NT2/D1 (cell line): Measurements from ENCODE around the gene DNAJC27.

Experiments used
- DNase-seq: peaks from one replicate; pipeline ENCODE4 v3.0.0-alpha.2; 2011; ENCODE audit warnings: low read depth, low spot score
- H3K27me3 ChIP-seq: 2 replicates; pipeline ENCODE4 v1.6.0; 2011; ENCODE audit warnings: mild to moderate bottlenecking; ENCODE audit not compliant: insufficient read length, insufficient read depth
- H3K36me3 ChIP-seq: 2 replicates; pipeline ENCODE4 v1.6.1; 2011; ENCODE audit warnings: mild to moderate bottlenecking, low read length, mixed read lengths; ENCODE audit not compliant: insufficient read depth, insufficient read length
- H3K4me1 ChIP-seq: 2 replicates; pipeline ENCODE4 v1.5.1; 2011; ENCODE audit not compliant: insufficient read depth, insufficient read length
- H3K4me3 ChIP-seq: 2 replicates; pipeline ENCODE4 v1.5.1; 2011; ENCODE audit warnings: low read depth; ENCODE audit not compliant: insufficient read length
- H3K9ac ChIP-seq: 2 replicates; pipeline ENCODE4 v1.6.0; 2011; ENCODE audit warnings: low read depth; ENCODE audit not compliant: insufficient read length
- H3K9me3 ChIP-seq: 2 replicates; pipeline ENCODE4 v1.5.1; 2011; ENCODE audit warnings: mild to moderate bottlenecking, low read length; ENCODE audit not compliant: insufficient read depth
- SUZ12 ChIP-seq: IDR thresholded peaks from 2 replicates; pipeline ENCODE4 v1.6.1; 2011; ENCODE audit not compliant: insufficient read length, insufficient read depth; ENCODE audit errors: extremely low read depth
- YY1 ChIP-seq: IDR thresholded peaks from 2 replicates; pipeline ENCODE4 v1.6.1; 2011; ENCODE audit not compliant: insufficient read length, insufficient read depth
- ZNF274 ChIP-seq: IDR thresholded peaks from 2 replicates; pipeline ENCODE4 v1.6.1; 2011; ENCODE audit warnings: mild to moderate bottlenecking, low read depth, low read length

The DNAJC27 gene

DNA sequence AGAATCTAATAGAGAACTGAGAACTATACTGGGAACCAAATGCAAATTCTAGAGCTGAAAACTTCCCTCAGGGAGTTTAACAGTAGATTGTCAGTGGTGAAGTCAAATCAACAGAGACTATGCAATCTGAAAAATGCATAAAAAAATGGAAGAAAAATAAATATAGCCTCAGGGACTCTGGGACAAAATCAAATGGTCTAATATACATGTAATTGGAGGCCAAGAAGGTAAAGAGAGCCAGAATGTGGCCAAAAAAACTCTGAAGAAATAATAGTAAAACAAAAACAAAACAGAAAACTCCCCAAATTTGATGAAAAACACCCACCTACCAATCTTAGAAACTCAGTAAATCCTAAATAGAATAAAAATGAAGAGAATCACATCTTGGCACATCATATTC, 16.5 kb downstream of the DNAJC27 start:
- Histone ChIP-seq H3K9ac (no peak overlapping the region), H3K4me1 (no peaks in the 10 kb centered on the region)
- TF ChIP-seq SUZ12 (no peak), ZNF274 (no peak), YY1 (no peak)

DNA sequence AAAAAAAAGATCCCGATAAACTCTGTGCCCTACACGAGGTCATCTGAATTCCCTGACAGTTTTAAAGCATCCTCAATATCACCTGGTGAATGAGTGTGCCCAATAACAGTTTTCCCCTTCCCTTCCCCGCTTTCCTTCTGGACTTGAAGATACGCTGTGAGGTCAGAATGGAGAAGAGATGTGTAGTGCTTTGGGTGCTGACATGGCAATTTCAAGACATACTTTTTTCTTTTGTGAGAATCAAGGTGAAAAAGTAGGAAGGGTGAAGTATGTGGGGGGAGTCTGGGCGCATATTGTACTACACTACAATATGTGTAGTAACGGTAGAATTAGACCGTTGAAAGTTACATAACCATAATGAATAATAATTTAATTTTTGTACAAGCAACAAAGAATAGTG, 21.7 kb downstream of the DNAJC27 start:
- Histone ChIP-seq H3K9ac (no peak overlapping the region), H3K4me1 (no peaks in the 10 kb centered on the region), H3K4me3 (no peak overlapping the region), H3K27me3 (no peaks in the 10 kb centered on the region), H3K9me3 (peaks cover 2% of the 10 kb centered on the region; the same call in 1 of the 2 replicates), H3K36me3 (peaks cover 36% of the 10 kb centered on the region)
- TF ChIP-seq YY1 (no peak), ZNF274 (no peak), SUZ12 (no peak)
- DNase-seq = no peak

More for the DNA sequence above, 16.5 kb downstream of the DNAJC27 start:
- Histone ChIP-seq H3K36me3 (peaks cover 37% of the 10 kb centered on the region), H3K4me3 (no peak overlapping the region), H3K27me3 (no peaks in the 10 kb centered on the region), H3K9me3 (peaks cover 7% of the 10 kb centered on the region; the same call in 1 of the 2 replicates)
- no peak for DNase-seq

DNA sequence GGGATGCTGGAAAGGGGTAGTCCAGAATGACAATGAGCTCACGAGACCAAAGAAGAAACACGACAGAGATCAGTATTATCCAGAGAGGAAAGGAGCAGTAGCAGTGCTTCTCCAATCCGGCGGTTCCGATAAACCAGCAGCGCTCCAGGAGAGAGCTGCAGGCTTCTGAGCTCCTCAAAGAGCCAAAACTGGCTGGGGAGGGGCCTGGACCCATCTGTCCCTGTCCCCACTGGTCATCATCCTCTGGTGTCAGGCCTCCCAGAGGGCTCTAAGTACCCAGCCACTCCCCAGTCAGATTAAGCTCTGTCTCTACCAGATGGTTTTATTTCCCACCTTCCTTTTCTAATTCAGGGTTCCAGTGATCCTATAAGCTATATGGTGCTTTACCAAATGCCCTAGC, 23.2 kb downstream of the DNAJC27 start:
- DNase-seq = no peak
- H3K27me3 ChIP-seq = no peaks in the 10 kb centered on the region
- H3K9me3 ChIP-seq = no peaks in the 10 kb centered on the region
- H3K36me3 ChIP-seq = peaks cover 29% of the 10 kb centered on the region
- H3K9ac ChIP-seq = no peak overlapping the region
- H3K4me1 ChIP-seq = no peaks in the 10 kb centered on the region
- H3K4me3 ChIP-seq = no peak overlapping the region
- no peak for TF ChIP-seq ZNF274
- TF ChIP-seq SUZ12 = no peak
- TF ChIP-seq YY1 = no peak

GRCh38 chr2:24947561-24948157, 24.1 kb downstream of the DNAJC27 start:
- peaks cover 29% of the 10 kb centered on the region for H3K36me3 ChIP-seq
- H3K4me1 ChIP-seq = no peaks in the 10 kb centered on the region
- H3K27me3 ChIP-seq = no peaks in the 10 kb centered on the region
- DNase-seq = no peak
- no peak for TF ChIP-seq SUZ12
- TF ChIP-seq YY1 = no peak
- TF ChIP-seq ZNF274 = no peak
- no peaks in the 10 kb centered on the region for H3K9me3 ChIP-seq
- H3K9ac ChIP-seq = no peak overlapping the region
- no peak overlapping the region for H3K4me3 ChIP-seq

GRCh38 chr2:24945907-24946306, 25.8 kb downstream of the DNAJC27 start:
- DNase-seq = no peak
- peaks cover 23% of the 10 kb centered on the region for H3K36me3 ChIP-seq
- no peaks in the 10 kb centered on the region for H3K9me3 ChIP-seq
- no peaks in the 10 kb centered on the region for H3K27me3 ChIP-seq
- H3K4me3 ChIP-seq = no peak overlapping the region
- no peaks in the 10 kb centered on the region for H3K4me1 ChIP-seq
- no peak overlapping the region for H3K9ac ChIP-seq
- TF ChIP-seq ZNF274 (no peak), SUZ12 (no peak), YY1 (no peak)

GRCh38 chr2:24943427-24944053, 28.2 kb downstream of the DNAJC27 start:
- Histone ChIP-seq H3K36me3 (peaks cover 23% of the 10 kb centered on the region), H3K9me3 (no peaks in the 10 kb centered on the region), H3K9ac (no peak overlapping the region), H3K27me3 (no peaks in the 10 kb centered on the region), H3K4me3 (no peak overlapping the region), H3K4me1 (no peaks in the 10 kb centered on the region)
- no peak for DNase-seq
- TF ChIP-seq YY1 (no peak), SUZ12 (no peak)

GRCh38 chr2:24939353-24939752, 32.4 kb downstream of the DNAJC27 start:
- Histone ChIP-seq H3K9me3 (no peaks in the 10 kb centered on the region), H3K36me3 (no peaks in the 10 kb centered on the region), H3K4me3 (no peak overlapping the region), H3K27me3 (no peaks in the 10 kb centered on the region), H3K9ac (no peak overlapping the region), H3K4me1 (no peaks in the 10 kb centered on the region)
- no peak for TF ChIP-seq SUZ12
- TF ChIP-seq ZNF274 = no peak
- no peak for TF ChIP-seq YY1
- no peak for DNase-seq

DNA sequence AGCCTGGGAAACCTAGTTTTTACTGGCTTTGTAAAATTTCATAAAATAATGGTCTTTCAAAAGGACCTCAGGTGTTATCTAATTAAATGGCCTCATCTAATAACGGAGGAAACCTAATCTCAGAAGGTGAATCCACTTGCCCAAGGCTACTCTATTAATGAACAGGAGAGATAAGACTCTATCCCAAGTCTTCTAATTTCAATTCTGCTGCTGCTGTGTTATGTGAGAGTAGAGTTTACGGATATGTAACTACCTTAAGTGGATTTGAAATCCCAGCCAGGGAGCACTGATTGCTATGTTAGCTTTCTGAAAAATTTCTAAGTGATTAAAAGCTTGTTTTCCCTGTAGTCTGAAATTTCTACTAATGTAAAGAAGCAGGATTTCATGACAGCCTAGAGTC, 34.5 kb downstream of the DNAJC27 start:
- Histone ChIP-seq H3K27me3 (no peaks in the 10 kb centered on the region), H3K4me3 (no peak overlapping the region), H3K36me3 (no peaks in the 10 kb centered on the region), H3K4me1 (no peaks in the 10 kb centered on the region), H3K9ac (no peak overlapping the region), H3K9me3 (no peaks in the 10 kb centered on the region)
- no peak for DNase-seq
- TF ChIP-seq SUZ12 (no peak), ZNF274 (no peak), YY1 (no peak)
